K562 (cell line): Measurements from ENCODE around the gene TEPSIN. TPM values are rescaled to one million over a fixed set of nuclear protein-coding genes. Genes with fewer than 3 reads are reported as not detected.

Source experiments
- ATAC-seq: fragments of 200-7000 bp; cut with Tn5 transposase; 3 replicates; pipeline ENCODE4 v1.9.1; 2020; ENCODE audit warnings: moderate library complexity
- BruUV-seq: library from RNA; stranded (reverse); fragments of 400-500 nt; replicated peaks from 2 replicates; lab custom pipeline; 2021; lab: Mats Ljungman, UMichigan
- CTCF ChIA-PET: fragments of 300-600 bp; formaldehyde crosslinking; extraction: SDS; loops from one replicate; lab custom pipeline; 2021; ENCODE audit warnings: low intra/inter-chr PET ratio; lab: Yijun Ruan, JAX
- POLR2A ChIA-PET: fragments of 300-600, 350-650 bp; sonication (Branson Sonifier 250); formaldehyde crosslinking; extraction: SDS; loops from one replicate; lab custom pipeline; 2021; ENCODE audit warnings: antibody characterized with exemption, inconsistent platforms; lab: Yijun Ruan, JAX
- DNase-seq, 4 experiments: peaks; one replicate each; pipeline versions ENCODE4 v3.0.0 to v3.0.0-alpha.2; 2011 to 2018; ENCODE audit warnings: low spot score in 3 of 4, mixed read lengths in 3 of 4; ENCODE audit errors: extremely low read depth in 1 of 4
- FAIRE-seq: peaks from 2 replicates; lab custom pipeline; 2011; peaks lifted over from hg19 to GRCh38; lab: Jason Lieb, UNC
- H2AFZ ChIP-seq: 2 replicates; pipeline ENCODE4 v1.6.0; 2011; ENCODE audit warnings: low read depth, low read length, control low read depth, inconsistent platforms
- H3K27ac ChIP-seq: fragments of 200-600 bp; 3 replicates; pipeline ENCODE4 v1.8.0; 2011; ENCODE audit warnings: low read depth, mild to moderate bottlenecking, control low read depth, inconsistent platforms, low read length, moderate library complexity, mixed read lengths; ENCODE audit errors: extremely low read depth
- H3K27me3 ChIP-seq, 2 experiments: fragments of 300-600 bp in 1 of 2; 2 replicates in 1 of 2; 3 replicates in 1 of 2; pipeline versions ENCODE4 v1.6.0 to v1.8.0; 2011; ENCODE audit warnings: inconsistent platforms in 2 of 2, low read length in 2 of 2, mild to moderate bottlenecking in 1 of 2, mixed read lengths in 1 of 2, moderate library complexity in 1 of 2; ENCODE audit not compliant: control insufficient read depth in 2 of 2, insufficient read depth in 2 of 2
- H3K36me3 ChIP-seq: fragments of 300-600 bp; 3 replicates; pipeline ENCODE4 v1.8.0; 2011; ENCODE audit warnings: mild to moderate bottlenecking, low read length, inconsistent platforms; ENCODE audit not compliant: control insufficient read depth, insufficient read depth
- H3K4me1 ChIP-seq, 2 experiments: fragments of 200-600 bp in 1 of 2; replicated peaks in 1 of 2; 2 replicates in 1 of 2; 3 replicates in 1 of 2; pipeline versions ENCODE4 v1.5.1 to v1.8.0; 2011; ENCODE audit warnings: inconsistent platforms in 2 of 2, low read length in 2 of 2, mild to moderate bottlenecking in 1 of 2, mixed read lengths in 1 of 2, moderate library complexity in 1 of 2; ENCODE audit not compliant: control insufficient read depth in 2 of 2, insufficient read depth in 2 of 2
- H3K4me2 ChIP-seq: 2 replicates; pipeline ENCODE4 v1.6.1; 2011; ENCODE audit warnings: low read length, control low read depth, inconsistent platforms, mixed read lengths; ENCODE audit not compliant: insufficient read depth
- H3K4me3 ChIP-seq: fragments of 200-600 bp; sonication (generic), shearing (Covaris generic); 2 replicates; pipeline ENCODE4 v1.5.1; 2016; ENCODE audit warnings: control low read depth, inconsistent platforms
- H3K79me2 ChIP-seq: fragments of 200-600 bp; 3 replicates; pipeline ENCODE4 v1.8.0; 2011; ENCODE audit warnings: low read length, inconsistent platforms; ENCODE audit not compliant: control insufficient read depth, insufficient read depth
- H3K9ac ChIP-seq, 2 experiments: 2 replicates each; pipeline versions ENCODE4 v1.6.0 to v1.6.1; 2011; ENCODE audit warnings: low read depth in 2 of 2, low read length in 2 of 2, control low read depth in 1 of 2, inconsistent platforms in 1 of 2, mild to moderate bottlenecking in 1 of 2, mixed read lengths in 1 of 2; ENCODE audit not compliant: insufficient read depth in 1 of 2
- H3K9me1 ChIP-seq: one replicate; pipeline ENCODE4 v1.6.0; 2011; ENCODE audit warnings: inconsistent platforms, mild to moderate bottlenecking, low read length, moderate library complexity; ENCODE audit not compliant: control insufficient read depth, insufficient read depth
- H3K9me3 ChIP-seq: replicated peaks from 2 replicates; pipeline ENCODE4 v1.5.1; 2011; ENCODE audit warnings: low read depth, low read length, inconsistent platforms; ENCODE audit not compliant: control insufficient read depth, insufficient read depth
- H4K20me1 ChIP-seq: replicated peaks from 2 replicates; pipeline ENCODE4 v1.6.1; 2011; ENCODE audit warnings: low read length, inconsistent platforms, mixed read lengths; ENCODE audit not compliant: control insufficient read depth, insufficient read depth
- ADNP ChIP-seq: fragments of 200-800 bp; sonication (Bioruptor generic); IDR thresholded peaks from 2 replicates; pipeline ENCODE4 v1.6.1; 2016; ENCODE audit warnings: missing genetic modification characterization, missing compliant biosample characterization
- BRD9 ChIP-seq: fragments of 450-650 bp; IDR thresholded peaks from 2 replicates; pipeline ENCODE4 v1.6.1; 2018; ENCODE audit warnings: low read depth; ENCODE audit not compliant: partially characterized antibody
- CBX5 ChIP-seq: IDR thresholded peaks from 2 replicates; pipeline ENCODE4 v1.6.1; 2014; ENCODE audit warnings: low read depth, borderline replicate concordance
- ETV5 ChIP-seq: sonication (generic); formaldehyde crosslinking; IDR thresholded peaks from 2 replicates; pipeline ENCODE4 v1.4.0; 2020; ENCODE audit warnings: low read depth, mild to moderate bottlenecking, missing genetic modification reagents
- ILK ChIP-seq: fragments of 450-650 bp; IDR thresholded peaks from 2 replicates; pipeline ENCODE4 v1.6.1; 2016; ENCODE audit warnings: missing genetic modification characterization, low read depth, mild to moderate bottlenecking, missing compliant biosample characterization, moderate library complexity, borderline replicate concordance
- KAT7 ChIP-seq: sonication (generic); formaldehyde crosslinking; IDR thresholded peaks from 2 replicates; pipeline ENCODE4 v1.8.0; 2022; ENCODE audit warnings: missing genetic modification reagents, mild to moderate bottlenecking, borderline replicate concordance
- PRPF4 ChIP-seq: fragments of 200-400 bp; formaldehyde crosslinking; IDR thresholded peaks from one replicate; pipeline ENCODE4 v1.6.1; 2017; ENCODE audit warnings: low read length, low read depth, mild to moderate bottlenecking; ENCODE audit not compliant: insufficient read depth, poor library complexity, severe bottlenecking
- RBM17 ChIP-seq: fragments of 200-400 bp; formaldehyde crosslinking; IDR thresholded peaks from 2 replicates; pipeline ENCODE4 v1.6.1; 2017; ENCODE audit warnings: low read depth, mild to moderate bottlenecking, low read length, borderline replicate concordance
- SNIP1 ChIP-seq: fragments of 450-650 bp; IDR thresholded peaks from 2 replicates; pipeline ENCODE4 v1.7.1; 2017; ENCODE audit warnings: low read depth, mild to moderate bottlenecking
- ZNF174 ChIP-seq: fragments of 250-450 bp; sonication (Bioruptor Pico); IDR thresholded peaks from 2 replicates; pipeline ENCODE4 v1.4.0; 2020; ENCODE audit warnings: mild to moderate bottlenecking
- ZNF384 ChIP-seq: IDR thresholded peaks from 2 replicates; pipeline ENCODE4 v1.6.1; 2012; ENCODE audit warnings: low read depth, low read length, improper control_type of control experiment
- WGBS: fragments of 100-300 bp; shearing (Covaris generic); methylation state at CpG from one replicate; pipeline ENCODE4 v1.1.6; 2016; ENCODE audit warnings: low coverage, mixed read lengths; ENCODE audit not compliant: insufficient coverage; ENCODE audit errors: missing lambda C conversion rate; 5-methylcytosine and 5-hydroxymethylcytosine counted together
- in situ Hi-C: fragments of 300-500 bp; cut with MboI; formaldehyde crosslinking; loops from 4 replicates; pipeline ENCODE4 v1.15.0; 2018; ENCODE audit warnings: inconsistent platforms, mixed read lengths
- intact Hi-C: fragments of 100-400 bp; cut with micrococcal nuclease; formaldehyde crosslinking; loops from 2 replicates; pipeline ENCODE4 v1.14.2; 2022
- polyA plus RNA-seq, 8 experiments: library from polyadenylated mRNA; depleted of rRNA in 4 of 8; stranded (reverse) in 5 of 8; unstranded in 3 of 8; fragments of >200 nt; fragmentation: Nextera tagmentation in 2 of 8; fragmentation: Illumina TruSeq in 1 of 8; extraction: Ambion mirVana in 2 of 8; extraction: Trizol in 1 of 8; gene quantifications; 2 replicates each; pipeline versions ENCODE4 v1.2.1 to v1.2.3, GENCODE V29; 2011 to 2014; ENCODE audit warnings: inconsistent platforms in 1 of 8, missing spikeins in 1 of 8
- total RNA-seq, 7 experiments: library from RNA; depleted of rRNA in 6 of 7; stranded (reverse); fragments of >200 nt in 6 of 7; fragmentation: Illumina TruSeq in 2 of 7; extraction: Trizol in 2 of 7; gene quantifications; 2 replicates each; pipeline versions ENCODE4 v1.2.1 to v1.2.3, GENCODE V29; 2011 to 2021; ENCODE audit warnings: low replicate concordance in 1 of 7
- TF ChIP-seq, protein P1 (sequence below): fragments of 250-450 bp; sonication (Bioruptor Pico); IDR thresholded peaks from 2 replicates; pipeline ENCODE4 v1.8.0; 2022; ENCODE audit warnings: inconsistent platforms
- TF ChIP-seq, protein P2 (sequence below): fragments of 250-450 bp; sonication (Bioruptor Pico); IDR thresholded peaks from 2 replicates; pipeline ENCODE4 v1.4.0; 2020; ENCODE audit warnings: mild to moderate bottlenecking, moderate library complexity, borderline replicate concordance
- TF ChIP-seq, protein P3 (sequence below): fragments of 450-650 bp; formaldehyde crosslinking; IDR thresholded peaks from 2 replicates; pipeline ENCODE4 v1.4.0; 2020; ENCODE audit warnings: mild to moderate bottlenecking, moderate library complexity

TEPSIN gene
- total and polyA plus RNA-seq, 9 of the 15 experiments (the other 6 are each of a cell fraction or from before 2014, with no cell fraction given): 0.80 to 29.8 (median 5.3) TPM

DNA sequence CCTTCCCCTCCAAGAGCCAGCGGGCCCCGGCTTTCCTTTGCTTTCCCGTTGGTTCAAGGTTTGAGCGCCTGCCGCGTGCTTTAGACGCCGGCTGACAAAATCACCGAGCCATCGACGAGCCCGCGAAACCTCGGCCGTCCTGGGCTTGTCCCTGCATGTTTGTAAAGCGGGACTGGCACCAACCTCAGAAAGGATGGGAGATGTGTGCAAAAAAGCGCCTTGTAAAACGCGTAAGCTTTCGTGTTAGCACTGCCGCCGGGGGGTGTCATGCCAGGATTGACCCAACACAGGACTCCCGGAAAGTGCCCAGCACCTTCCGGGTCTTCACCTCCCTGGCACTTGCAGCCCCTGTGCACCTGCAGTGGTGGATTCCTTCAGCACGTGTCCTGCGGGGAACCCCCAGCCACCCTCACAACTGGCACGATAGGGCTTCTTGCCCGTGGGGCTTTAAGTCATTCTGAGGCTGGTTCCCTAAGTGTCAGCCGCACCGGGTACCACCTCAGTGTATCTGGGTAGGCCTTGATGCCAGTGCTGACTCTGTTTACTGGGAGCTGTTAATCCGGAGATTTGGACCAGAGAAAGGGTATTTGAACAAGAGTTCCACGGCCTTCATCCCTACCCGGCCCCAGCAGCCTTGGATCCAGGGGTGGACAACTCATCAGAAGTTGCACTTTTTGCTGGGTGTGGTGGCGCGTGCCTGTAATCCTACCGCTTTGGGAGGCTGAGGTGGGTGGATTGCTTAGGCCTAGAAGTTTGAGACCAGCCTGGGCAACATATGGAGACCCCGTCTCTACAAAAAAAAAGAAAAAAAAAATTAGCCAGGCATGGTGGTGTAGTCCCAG lies 1.1 kb upstream of the TEPSIN start:
- POLR2A ChIA-PET: interaction anchor here (0.6 to 1.5 kb wide), 12 partner anchors 8 to 752 kb away, joined by 3 to 6 read pairs (median 4); partner anchors contain the start of gene CEP131
- H3K27me3 ChIP-seq: no peaks in the 10 kb centered on the region
- no peak for ATAC-seq
- peak overlapping the region; percentile 82 for H3K4me3 ChIP-seq
- in situ Hi-C loops: loop anchor here (25.0 kb wide), 1 partner anchor 103 kb away; no protein-coding TSS in a partner anchor
- peak overlapping the region; percentile 87 for H3K4me2 ChIP-seq
- peaks cover 5% of the 10 kb centered on the region for H3K9me1 ChIP-seq
- FAIRE-seq: peak; percentile 59
- no peaks in the 10 kb centered on the region for H3K9me3 ChIP-seq
- H2AFZ ChIP-seq: peak overlapping the region; percentile 71; the same call in 1 of the 2 replicates
- CTCF ChIA-PET: interaction anchor here (0.6 to 0.7 kb wide), 2 partner anchors 110 to 282 kb away, joined by 3 to 4 read pairs; no protein-coding TSS in a partner anchor
- H3K9ac ChIP-seq: peak overlapping the region; percentile 85 to 97
- DNase-seq: peak in 1 of 4 experiments; percentile 48
- WGBS: 9% methylated on average over 36 of the region's 37 CpGs
- H3K4me1 ChIP-seq: peaks cover 19 to 89% of the 10 kb centered on the region in 2 experiments
- intact Hi-C loops: loop anchor here (10.0 kb wide), 1 partner anchor 225 kb away; no protein-coding TSS in a partner anchor
- peaks cover 18% of the 10 kb centered on the region for H4K20me1 ChIP-seq
- peaks cover 34% of the 10 kb centered on the region for H3K79me2 ChIP-seq
- BruUV-seq: TSS peak; percentile 58
- H3K27ac ChIP-seq: peak overlapping the region; percentile 82
- peaks cover 15% of the 10 kb centered on the region; the same call in 1 of the 3 replicates for H3K36me3 ChIP-seq
- TF ChIP-seq BRD9 (no peak), ZNF174 (CRISPR knock-in tag) (no peak), KAT7 (CRISPR knock-in tag) (0 out of 2 replicates have a peak, but pooled peaks have one; percentile 53), ETV5 (CRISPR knock-in tag) (no peak), SNIP1 (no peak), CBX5 (no peak), RBM17 (no peak), PRPF4 (no peak), ZNF384 (no peak), ADNP (tag) (no peak), ILK (no peak)
- TF ChIP-seq, protein P1, sequence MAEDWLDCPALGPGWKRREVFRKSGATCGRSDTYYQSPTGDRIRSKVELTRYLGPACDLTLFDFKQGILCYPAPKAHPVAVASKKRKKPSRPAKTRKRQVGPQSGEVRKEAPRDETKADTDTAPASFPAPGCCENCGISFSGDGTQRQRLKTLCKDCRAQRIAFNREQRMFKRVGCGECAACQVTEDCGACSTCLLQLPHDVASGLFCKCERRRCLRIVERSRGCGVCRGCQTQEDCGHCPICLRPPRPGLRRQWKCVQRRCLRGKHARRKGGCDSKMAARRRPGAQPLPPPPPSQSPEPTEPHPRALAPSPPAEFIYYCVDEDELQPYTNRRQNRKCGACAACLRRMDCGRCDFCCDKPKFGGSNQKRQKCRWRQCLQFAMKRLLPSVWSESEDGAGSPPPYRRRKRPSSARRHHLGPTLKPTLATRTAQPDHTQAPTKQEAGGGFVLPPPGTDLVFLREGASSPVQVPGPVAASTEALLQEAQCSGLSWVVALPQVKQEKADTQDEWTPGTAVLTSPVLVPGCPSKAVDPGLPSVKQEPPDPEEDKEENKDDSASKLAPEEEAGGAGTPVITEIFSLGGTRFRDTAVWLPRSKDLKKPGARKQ (CRISPR knock-in tag): no peak
- TF ChIP-seq, protein P2, sequence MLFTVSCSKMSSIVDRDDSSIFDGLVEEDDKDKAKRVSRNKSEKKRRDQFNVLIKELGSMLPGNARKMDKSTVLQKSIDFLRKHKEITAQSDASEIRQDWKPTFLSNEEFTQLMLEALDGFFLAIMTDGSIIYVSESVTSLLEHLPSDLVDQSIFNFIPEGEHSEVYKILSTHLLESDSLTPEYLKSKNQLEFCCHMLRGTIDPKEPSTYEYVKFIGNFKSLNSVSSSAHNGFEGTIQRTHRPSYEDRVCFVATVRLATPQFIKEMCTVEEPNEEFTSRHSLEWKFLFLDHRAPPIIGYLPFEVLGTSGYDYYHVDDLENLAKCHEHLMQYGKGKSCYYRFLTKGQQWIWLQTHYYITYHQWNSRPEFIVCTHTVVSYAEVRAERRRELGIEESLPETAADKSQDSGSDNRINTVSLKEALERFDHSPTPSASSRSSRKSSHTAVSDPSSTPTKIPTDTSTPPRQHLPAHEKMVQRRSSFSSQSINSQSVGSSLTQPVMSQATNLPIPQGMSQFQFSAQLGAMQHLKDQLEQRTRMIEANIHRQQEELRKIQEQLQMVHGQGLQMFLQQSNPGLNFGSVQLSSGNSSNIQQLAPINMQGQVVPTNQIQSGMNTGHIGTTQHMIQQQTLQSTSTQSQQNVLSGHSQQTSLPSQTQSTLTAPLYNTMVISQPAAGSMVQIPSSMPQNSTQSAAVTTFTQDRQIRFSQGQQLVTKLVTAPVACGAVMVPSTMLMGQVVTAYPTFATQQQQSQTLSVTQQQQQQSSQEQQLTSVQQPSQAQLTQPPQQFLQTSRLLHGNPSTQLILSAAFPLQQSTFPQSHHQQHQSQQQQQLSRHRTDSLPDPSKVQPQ (CRISPR knock-in tag): no peak
- TF ChIP-seq, protein P3, sequence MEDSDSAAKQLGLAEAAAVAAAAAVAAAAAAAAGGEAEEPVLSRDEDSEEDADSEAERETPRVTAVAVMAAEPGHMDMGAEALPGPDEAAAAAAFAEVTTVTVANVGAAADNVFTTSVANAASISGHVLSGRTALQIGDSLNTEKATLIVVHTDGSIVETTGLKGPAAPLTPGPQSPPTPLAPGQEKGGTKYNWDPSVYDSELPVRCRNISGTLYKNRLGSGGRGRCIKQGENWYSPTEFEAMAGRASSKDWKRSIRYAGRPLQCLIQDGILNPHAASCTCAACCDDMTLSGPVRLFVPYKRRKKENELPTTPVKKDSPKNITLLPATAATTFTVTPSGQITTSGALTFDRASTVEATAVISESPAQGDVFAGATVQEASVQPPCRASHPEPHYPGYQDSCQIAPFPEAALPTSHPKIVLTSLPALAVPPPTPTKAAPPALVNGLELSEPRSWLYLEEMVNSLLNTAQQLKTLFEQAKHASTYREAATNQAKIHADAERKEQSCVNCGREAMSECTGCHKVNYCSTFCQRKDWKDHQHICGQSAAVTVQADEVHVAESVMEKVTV: no peak
